GM12878 (cell line): ENCODE results near the gene AP3S2. TPM values are rescaled to one million over a fixed set of nuclear protein-coding genes. Genes with fewer than 3 reads are reported as not detected.

Experiments
- ATAC-seq: fragments of 200-7000 bp; cut with Tn5 transposase; 3 replicates; pipeline ENCODE4 v1.9.1; 2020; ENCODE audit warnings: mild to moderate bottlenecking, moderate library complexity
- BruUV-seq: library from RNA; stranded (reverse); fragments of 400-500 nt; replicated peaks from 2 replicates; lab custom pipeline; 2021; lab: Mats Ljungman, UMichigan
- CTCF ChIA-PET: fragments of 300-600 bp; sonication (Branson Sonifier 250); formaldehyde crosslinking; extraction: SDS; loops from one replicate; lab custom pipeline; 2021; ENCODE audit warnings: inconsistent platforms; lab: Yijun Ruan, JAX
- POLR2A ChIA-PET: fragments of 350-600 bp; formaldehyde crosslinking; extraction: SDS; loops from one replicate; lab custom pipeline; 2021; ENCODE audit warnings: inconsistent platforms; lab: Charles Lee
- RAD21 ChIA-PET: fragments of 300-600 bp; sonication (Branson Sonifier 250); formaldehyde crosslinking; loops from one replicate; lab custom pipeline; 2023; ENCODE audit warnings: antibody characterized with exemption; ENCODE audit not compliant: unreplicated experiment; lab: Charles Lee
- SMC1A ChIA-PET: fragments of 300-600 bp; sonication (Branson Sonifier 250); formaldehyde crosslinking; loops from one replicate; lab custom pipeline; 2023; ENCODE audit not compliant: unreplicated experiment, uncharacterized antibody; lab: Charles Lee
- DNase-seq: peaks from one replicate; pipeline ENCODE4 v3.0.0-alpha.2; 2011; ENCODE audit warnings: low read depth, low spot score
- FAIRE-seq: peaks from 3 replicates; lab custom pipeline; 2011; peaks lifted over from hg19 to GRCh38; lab: Jason Lieb, UNC
- H2AFZ ChIP-seq: 2 replicates; pipeline ENCODE4 v1.6.0; 2011; ENCODE audit warnings: low read depth, low read length, control low read depth; ENCODE audit not compliant: control insufficient read depth
- H3K27ac ChIP-seq: 2 replicates; pipeline ENCODE4 v1.5.1; 2011; ENCODE audit warnings: control low read depth; ENCODE audit not compliant: control insufficient read depth, insufficient read depth
- H3K27me3 ChIP-seq, 2 experiments: replicated peaks in 1 of 2; 2 replicates each; pipeline versions ENCODE4 v1.6.0 to v1.6.1; 2011; ENCODE audit warnings: low read length in 1 of 2; ENCODE audit not compliant: control insufficient read depth in 2 of 2, insufficient read depth in 2 of 2
- H3K36me3 ChIP-seq, 2 experiments: 2 replicates each; pipeline ENCODE4 v1.5.1; 2011; ENCODE audit warnings: low read length in 1 of 2; ENCODE audit not compliant: control insufficient read depth in 2 of 2, insufficient read depth in 2 of 2
- H3K4me1 ChIP-seq: 2 replicates; pipeline ENCODE4 v1.6.1; 2011; ENCODE audit warnings: mild to moderate bottlenecking, low read length, moderate library complexity, mixed read lengths; ENCODE audit not compliant: control insufficient read depth, insufficient read depth
- H3K4me2 ChIP-seq: 2 replicates; pipeline ENCODE4 v1.6.0; 2011; ENCODE audit warnings: control low read depth; ENCODE audit not compliant: control insufficient read depth, insufficient read depth
- H3K4me3 ChIP-seq: fragments of 200-600 bp; sonication (generic); 2 replicates; pipeline ENCODE4 v1.5.1; 2016
- H3K79me2 ChIP-seq: 2 replicates; pipeline ENCODE4 v1.6.0; 2011; ENCODE audit warnings: low read length; ENCODE audit not compliant: control insufficient read depth, insufficient read depth
- H3K9ac ChIP-seq: 2 replicates; pipeline ENCODE4 v1.8.0; 2011; ENCODE audit warnings: low read length, control low read depth, mixed read lengths; ENCODE audit not compliant: control insufficient read depth, insufficient read depth
- H3K9me3 ChIP-seq: replicated peaks from 3 replicates; pipeline ENCODE4 v1.5.1; 2011; ENCODE audit warnings: mild to moderate bottlenecking, low read length; ENCODE audit not compliant: control insufficient read depth, insufficient read depth
- H4K20me1 ChIP-seq: 2 replicates; pipeline ENCODE4 v1.6.0; 2011; ENCODE audit not compliant: control insufficient read depth, insufficient read depth
- FOS ChIP-seq: IDR thresholded peaks from 3 replicates; pipeline ENCODE4 v1.6.1; 2011; ENCODE audit warnings: borderline replicate concordance; ENCODE audit not compliant: insufficient read length; ENCODE audit errors: extremely low read depth
- NR2C2 ChIP-seq: IDR thresholded peaks from 2 replicates; pipeline ENCODE4 v1.6.1; 2011; ENCODE audit warnings: borderline replicate concordance, low read depth; ENCODE audit not compliant: control insufficient read depth, insufficient read length
- NR2F1 ChIP-seq: fragments of 450-650 bp; conservative IDR thresholded peaks from 2 replicates; pipeline ENCODE4 v1.6.1; 2017; ENCODE audit warnings: mild to moderate bottlenecking
- PAX8 ChIP-seq: fragments of 450-650 bp; IDR thresholded peaks from 2 replicates; pipeline ENCODE4 v1.6.1; 2017; ENCODE audit warnings: mild to moderate bottlenecking, moderate library complexity
- RAD51 ChIP-seq: fragments of 450-650 bp; IDR thresholded peaks from 2 replicates; pipeline ENCODE4 v1.6.1; 2016; ENCODE audit warnings: moderate library complexity, mild to moderate bottlenecking, inconsistent platforms
- RCOR1 ChIP-seq: conservative IDR thresholded peaks from 2 replicates; pipeline ENCODE4 v1.6.1; 2012; ENCODE audit warnings: low read depth, low read length, improper control_type of control experiment
- RFX5 ChIP-seq: IDR thresholded peaks from 2 replicates; pipeline ENCODE4 v1.6.1; 2011; ENCODE audit warnings: low read depth, low read length, improper control_type of control experiment
- SP1 ChIP-seq: IDR thresholded peaks from one replicate; pipeline ENCODE4 v1.6.1; 2011; ENCODE audit warnings: low read depth, low read length
- USF2 ChIP-seq: IDR thresholded peaks from 2 replicates; pipeline ENCODE4 v1.6.1; 2011; ENCODE audit warnings: low read depth, low read length, improper control_type of control experiment, borderline replicate concordance
- YBX1 ChIP-seq: fragments of 450-650 bp; IDR thresholded peaks from 2 replicates; pipeline ENCODE4 v1.6.1; 2016; ENCODE audit warnings: antibody characterized with exemption
- ZNF24 ChIP-seq: fragments of 450-650 bp; IDR thresholded peaks from 2 replicates; pipeline ENCODE4 v1.6.1; 2017; ENCODE audit warnings: antibody characterized with exemption, mild to moderate bottlenecking
- ZZZ3 ChIP-seq: IDR thresholded peaks from 2 replicates; pipeline ENCODE4 v1.6.1; 2011; ENCODE audit warnings: low read depth; ENCODE audit not compliant: control insufficient read depth, insufficient read length
- WGBS: methylation state at CpG from one replicate; pipeline ENCODE4 v1.1.6; 2016; ENCODE audit warnings: low lambda C conversion rate; ENCODE audit not compliant: insufficient replicate concordance, insufficient coverage; ENCODE audit errors: missing lambda C conversion rate; 5-methylcytosine and 5-hydroxymethylcytosine counted together
- in situ Hi-C: fragments of 300-500 bp; cut with MboI; formaldehyde crosslinking; loops from 9 replicates; pipeline ENCODE4 v1.14.3; 2018; ENCODE audit warnings: mixed read lengths
- intact Hi-C: fragments of 100-400 bp; cut with micrococcal nuclease; formaldehyde crosslinking; loops from one replicate; pipeline ENCODE4 v1.14.2; 2022; ENCODE audit not compliant: unreplicated experiment
- polyA plus RNA-seq, 11 experiments: library from polyadenylated mRNA; depleted of rRNA in 4 of 11; unstranded in 6 of 11; stranded (reverse) in 5 of 11; fragments of >200 nt; fragmentation: Nextera tagmentation in 4 of 11; fragmentation: Illumina TruSeq in 1 of 11; extraction: Ambion mirVana in 4 of 11; extraction: Trizol in 1 of 11; gene quantifications; 1 replicate in 1 of 11; 2 replicates in 10 of 11; pipeline versions ENCODE4 v1.2.1 to v1.2.3, GENCODE V29; 2011 to 2016; ENCODE audit warnings: inconsistent platforms in 2 of 11, missing spikeins in 2 of 11, low read depth in 1 of 11
- total RNA-seq, 4 experiments: library from RNA; depleted of rRNA in 3 of 4; stranded (reverse); fragments of >200 nt in 3 of 4; fragmentation: Illumina TruSeq in 1 of 4; extraction: Trizol in 1 of 4; gene quantifications; 2 replicates each; pipeline versions ENCODE4 v1.2.1 to v1.2.3, GENCODE V29; 2013 to 2021
- TF ChIP-seq, protein P1 (sequence below): fragments of 150-350 bp; IDR thresholded peaks from 2 replicates; pipeline ENCODE4 v1.6.1; 2016; ENCODE audit warnings: low read depth, low read length

The AP3S2 gene
- total and polyA plus RNA-seq, 10 of the 15 experiments (the other 5 are each of a cell fraction or from before 2014, with no cell fraction given) = 10.0 to 43.6 (median 26.0) TPM

GRCh38 chr15:89878323-89878722, 15.5 kb downstream of the AP3S2 start:
- H3K9ac ChIP-seq = no peak overlapping the region
- TF ChIP-seq FOS (no peak), NR2C2 (no peak)
- TF ChIP-seq, all 136 proteins: peak for 0
- FAIRE-seq (no peak), DNase-seq (no peak), ATAC-seq (no peak)
- intact Hi-C loops (loop anchor here (5.0 kb wide), 1 partner anchor 209 kb away; no protein-coding TSS in a partner anchor), in situ Hi-C loops (loop anchor here (5.0 kb wide), 1 partner anchor 121 kb away; no protein-coding TSS in a partner anchor)
- BruUV-seq = no TSS peak
- ChIA-PET POLR2A (no interaction called here), RAD21 (interaction anchor here (1.5 to 2.4 kb wide), 2 partner anchors 117 to 138 kb away, joined by 6 to 19 read pairs; no protein-coding TSS in a partner anchor), CTCF (interaction anchor here (0.8 to 9.0 kb wide), 5 partner anchors 20 to 192 kb away, joined by 3 to 380 read pairs (median 4); no protein-coding TSS in a partner anchor), SMC1A (interaction anchor here (1.1 to 5.2 kb wide), 2 partner anchors 118 to 122 kb away, joined by 3 to 132 read pairs; no protein-coding TSS in a partner anchor)
- H3K36me3 ChIP-seq = no peaks in the 10 kb centered on the region; a peak in 1 of 4 replicates
- H3K27me3 ChIP-seq = no peaks in the 10 kb centered on the region
- H2AFZ ChIP-seq = no peak overlapping the region
- WGBS = 97% methylated on average over 3 of the region's 3 CpGs
- H3K9me3 ChIP-seq = no peaks in the 10 kb centered on the region
- H3K4me3 ChIP-seq = no peak overlapping the region
- H3K27ac ChIP-seq = no peak overlapping the region
- no peak overlapping the region for H3K4me2 ChIP-seq
- H3K79me2 ChIP-seq = no peaks in the 10 kb centered on the region
- H4K20me1 ChIP-seq = no peaks in the 10 kb centered on the region
- H3K4me1 ChIP-seq = no peaks in the 10 kb centered on the region

DNA sequence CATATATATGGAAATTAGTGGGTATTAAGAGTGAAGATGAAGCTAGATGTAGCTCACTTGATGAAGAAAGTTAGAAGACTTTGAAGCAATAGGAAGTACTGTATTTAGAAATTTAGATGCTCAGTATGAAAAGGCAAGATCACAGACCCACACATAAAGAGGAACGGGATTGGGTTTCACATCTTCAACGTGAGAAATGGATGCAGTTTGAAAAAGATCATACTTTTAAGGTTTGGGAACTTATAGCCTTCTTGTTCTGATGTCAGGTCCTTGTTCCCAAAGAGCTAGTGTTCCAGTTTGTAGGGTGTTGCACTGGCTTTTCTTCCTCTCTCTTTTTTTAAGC, 16.7 kb downstream of the AP3S2 start:
- FAIRE-seq (no peak), ATAC-seq (no peak), DNase-seq (no peak)
- no peak overlapping the region for H3K9ac ChIP-seq
- 68% methylated on average over 2 of the region's 2 CpGs for WGBS
- CTCF ChIA-PET = interaction anchor here (0.6 to 9.0 kb wide), 15 partner anchors 14 to 195 kb away, joined by 3 to 380 read pairs (median 3); partner anchors contain the start of genes AP3S2 and MESP1
- H3K36me3 ChIP-seq = no peaks in the 10 kb centered on the region; a peak in 1 of 4 replicates
- H3K4me1 ChIP-seq = no peaks in the 10 kb centered on the region
- H2AFZ ChIP-seq = no peak overlapping the region
- no TSS peak for BruUV-seq
- in situ Hi-C loops (loop anchor here (5.0 kb wide), 1 partner anchor 120 kb away; no protein-coding TSS in a partner anchor), intact Hi-C loops (loop anchor here (5.0 kb wide), 1 partner anchor 210 kb away; no protein-coding TSS in a partner anchor)
- no peaks in the 10 kb centered on the region for H3K79me2 ChIP-seq
- POLR2A ChIA-PET = no interaction called here
- RAD21 ChIA-PET = interaction anchor here (1.2 to 2.4 kb wide), 4 partner anchors 10 to 139 kb away, joined by 4 to 19 read pairs (median 6); no protein-coding TSS in a partner anchor
- no peak overlapping the region for H3K27ac ChIP-seq
- no peaks in the 10 kb centered on the region for H4K20me1 ChIP-seq
- no peak overlapping the region for H3K4me2 ChIP-seq
- H3K27me3 ChIP-seq = no peaks in the 10 kb centered on the region
- SMC1A ChIA-PET = interaction anchor here (0.8 to 5.2 kb wide), 10 partner anchors 10 to 139 kb away, joined by 3 to 132 read pairs (median 3); no protein-coding TSS in a partner anchor
- H3K9me3 ChIP-seq = no peaks in the 10 kb centered on the region
- no peak overlapping the region for H3K4me3 ChIP-seq
- TF ChIP-seq, protein P1, sequence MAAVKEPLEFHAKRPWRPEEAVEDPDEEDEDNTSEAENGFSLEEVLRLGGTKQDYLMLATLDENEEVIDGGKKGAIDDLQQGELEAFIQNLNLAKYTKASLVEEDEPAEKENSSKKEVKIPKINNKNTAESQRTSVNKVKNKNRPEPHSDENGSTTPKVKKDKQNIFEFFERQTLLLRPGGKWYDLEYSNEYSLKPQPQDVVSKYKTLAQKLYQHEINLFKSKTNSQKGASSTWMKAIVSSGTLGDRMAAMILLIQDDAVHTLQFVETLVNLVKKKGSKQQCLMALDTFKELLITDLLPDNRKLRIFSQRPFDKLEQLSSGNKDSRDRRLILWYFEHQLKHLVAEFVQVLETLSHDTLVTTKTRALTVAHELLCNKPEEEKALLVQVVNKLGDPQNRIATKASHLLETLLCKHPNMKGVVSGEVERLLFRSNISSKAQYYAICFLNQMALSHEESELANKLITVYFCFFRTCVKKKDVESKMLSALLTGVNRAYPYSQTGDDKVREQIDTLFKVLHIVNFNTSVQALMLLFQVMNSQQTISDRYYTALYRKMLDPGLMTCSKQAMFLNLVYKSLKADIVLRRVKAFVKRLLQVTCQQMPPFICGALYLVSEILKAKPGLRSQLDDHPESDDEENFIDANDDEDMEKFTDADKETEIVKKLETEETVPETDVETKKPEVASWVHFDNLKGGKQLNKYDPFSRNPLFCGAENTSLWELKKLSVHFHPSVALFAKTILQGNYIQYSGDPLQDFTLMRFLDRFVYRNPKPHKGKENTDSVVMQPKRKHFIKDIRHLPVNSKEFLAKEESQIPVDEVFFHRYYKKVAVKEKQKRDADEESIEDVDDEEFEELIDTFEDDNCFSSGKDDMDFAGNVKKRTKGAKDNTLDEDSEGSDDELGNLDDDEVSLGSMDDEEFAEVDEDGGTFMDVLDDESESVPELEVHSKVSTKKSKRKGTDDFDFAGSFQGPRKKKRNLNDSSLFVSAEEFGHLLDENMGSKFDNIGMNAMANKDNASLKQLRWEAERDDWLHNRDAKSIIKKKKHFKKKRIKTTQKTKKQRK = no peak
- no peak for TF ChIP-seq ZZZ3
- TF ChIP-seq ZNF24 = no peak
- TF ChIP-seq NR2F1 = no peak
- no peak for TF ChIP-seq RAD51
- TF ChIP-seq SP1 = no peak
- no peak for TF ChIP-seq RCOR1
- TF ChIP-seq USF2 = no peak
- TF ChIP-seq PAX8 = no peak
- no peak for TF ChIP-seq YBX1
- TF ChIP-seq RFX5 = no peak
